Endothelial cell (in vitro differentiated cells): ENCODE data around the gene PCGF1. TPM values are rescaled to one million over a fixed set of nuclear protein-coding genes. Genes with fewer than 3 reads are reported as not detected.

Experiments used
- DNase-seq: peaks from one replicate; pipeline ENCODE4 v3.0.0; 2021; ENCODE audit warnings: low spot score
- H3K27ac Mint-ChIP-seq: one replicate; pipeline ENCODE4 v1.8.0; 2021; ENCODE audit warnings: mixed read lengths, inconsistent platforms; ENCODE audit not compliant: unreplicated experiment
- H3K27me3 Mint-ChIP-seq: one replicate; pipeline ENCODE4 v1.8.0; 2021; ENCODE audit warnings: mild to moderate bottlenecking, moderate library complexity, mixed read lengths, inconsistent platforms; ENCODE audit not compliant: unreplicated experiment
- H3K36me3 Mint-ChIP-seq: one replicate; pipeline ENCODE4 v1.8.0; 2021; ENCODE audit warnings: mild to moderate bottlenecking, low read depth, mixed read lengths, inconsistent platforms; ENCODE audit not compliant: unreplicated experiment
- H3K4me1 Mint-ChIP-seq: one replicate; pipeline ENCODE4 v1.8.0; 2021; ENCODE audit warnings: mild to moderate bottlenecking, mixed read lengths, inconsistent platforms; ENCODE audit not compliant: unreplicated experiment
- H3K4me3 Mint-ChIP-seq: one replicate; pipeline ENCODE4 v1.8.0; 2021; ENCODE audit warnings: mild to moderate bottlenecking, mixed read lengths, inconsistent platforms; ENCODE audit not compliant: unreplicated experiment
- H3K9me3 Mint-ChIP-seq: one replicate; pipeline ENCODE4 v1.8.0; 2021; ENCODE audit warnings: mixed read lengths, inconsistent platforms; ENCODE audit not compliant: unreplicated experiment
- CTCF ChIP-seq: fragments of 200-600 bp; sonication (generic); IDR thresholded peaks from one replicate; pipeline ENCODE4 v1.5.0; 2021; ENCODE audit warnings: antibody characterized with exemption; ENCODE audit not compliant: unreplicated experiment
- total RNA-seq: library from RNA; stranded (reverse); fragmentation: NEBNext Ultra II Directional; extraction: Animal tissue kit (Norgen Biotek cat#: 25700); gene quantifications from one replicate; pipeline ENCODE4 v1.2.1, GENCODE V29; 2021; ENCODE audit not compliant: unreplicated experiment

Gene PCGF1
- total RNA-seq, 1 donor from 2014 or later = 13.5 TPM

DNA sequence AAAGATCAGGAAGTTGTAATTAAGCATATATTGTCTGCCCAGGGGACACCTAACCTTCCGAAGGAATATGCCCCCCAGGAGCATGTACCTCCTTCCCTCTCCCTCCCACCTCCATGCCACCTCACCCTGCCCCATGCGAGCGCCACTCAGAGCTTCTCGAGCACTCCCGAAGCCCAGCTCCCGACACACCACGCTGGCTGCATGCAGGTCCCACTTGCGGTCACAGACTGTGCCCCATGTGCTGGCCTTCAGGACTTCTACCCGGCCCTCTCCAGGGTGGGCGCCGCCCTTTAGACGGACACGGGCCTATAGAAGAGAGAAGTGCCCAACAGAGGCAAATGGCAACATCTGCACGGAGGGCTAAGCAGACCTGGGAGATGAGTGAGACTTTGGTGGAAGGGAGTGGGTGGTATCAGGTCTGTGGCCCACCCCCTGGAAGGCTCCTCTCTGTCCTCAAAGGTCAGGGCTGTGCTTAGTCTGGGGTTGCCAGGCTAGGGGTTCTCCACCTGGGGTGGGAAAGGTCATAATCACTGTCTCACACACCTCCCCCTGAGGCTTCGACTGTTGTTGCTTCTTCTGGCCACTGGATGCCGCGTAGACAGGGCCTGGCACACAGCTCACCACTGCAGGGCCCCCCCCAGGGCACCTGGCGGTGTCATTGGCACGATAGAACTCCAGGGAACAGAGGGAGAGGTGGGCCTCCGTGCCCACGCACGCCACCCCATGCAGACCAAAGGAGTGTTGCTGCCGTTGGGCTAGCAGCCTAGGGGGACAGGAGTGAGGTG lies 28.9 kb upstream of the PCGF1 start:
- Mint-ChIP-seq H3K9me3 (no peaks in the 10 kb centered on the region), H3K4me3 (no peak overlapping the region), H3K27me3 (peaks cover 2% of the 10 kb centered on the region), H3K27ac (no peak overlapping the region), H3K4me1 (peaks cover 3% of the 10 kb centered on the region), H3K36me3 (peaks cover 9% of the 10 kb centered on the region)
- no peak for TF ChIP-seq CTCF
- no peak for DNase-seq

- DNase-seq = no peak
- peaks cover 13% of the 10 kb centered on the region for H3K36me3 Mint-ChIP-seq
- peaks cover 2% of the 10 kb centered on the region for H3K27me3 Mint-ChIP-seq
- peaks cover 5% of the 10 kb centered on the region for H3K4me1 Mint-ChIP-seq
- no peak for TF ChIP-seq CTCF
- no peaks in the 10 kb centered on the region for H3K9me3 Mint-ChIP-seq
- no peak overlapping the region for H3K27ac Mint-ChIP-seq
- no peak overlapping the region for H3K4me3 Mint-ChIP-seq
Observed at GRCh38 chr2:74535440-74535965, 28.0 kb upstream of the PCGF1 start.

- Mint-ChIP-seq H3K4me3 (no peak overlapping the region), H3K4me1 (peaks cover 5% of the 10 kb centered on the region), H3K9me3 (no peaks in the 10 kb centered on the region), H3K27me3 (peaks cover 2% of the 10 kb centered on the region), H3K27ac (no peak overlapping the region), H3K36me3 (peaks cover 13% of the 10 kb centered on the region)
- no peak for TF ChIP-seq CTCF
- no peak for DNase-seq
Observed at GRCh38 chr2:74534411-74534810, 26.9 kb upstream of the PCGF1 start.

DNA sequence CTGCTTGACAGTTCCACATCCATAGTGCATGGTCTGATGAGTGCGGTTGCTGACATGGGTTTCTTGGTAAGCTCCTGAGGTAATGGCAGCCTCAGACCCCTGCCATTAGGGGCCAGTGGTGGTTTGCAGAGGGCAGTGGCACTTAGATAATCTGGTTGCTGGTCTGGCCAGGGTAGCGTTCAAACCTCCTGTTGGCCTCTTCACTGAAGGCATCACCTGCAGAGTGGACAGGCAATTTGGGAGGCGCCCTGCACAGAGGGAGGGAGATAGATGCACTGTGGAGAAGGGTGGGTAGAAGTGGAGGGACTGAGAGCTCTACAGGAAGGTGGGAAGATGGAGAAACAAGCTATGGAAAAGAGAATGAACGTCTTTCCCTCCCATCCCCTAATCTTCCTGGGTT lies 26.0 kb upstream of the PCGF1 start:
- peaks cover 16% of the 10 kb centered on the region for H3K36me3 Mint-ChIP-seq

More for the DNA sequence above, 26.0 kb upstream of the PCGF1 start:
- H3K4me3 Mint-ChIP-seq = peak overlapping the region; percentile 17
- H3K27ac Mint-ChIP-seq = no peak overlapping the region
- no peaks in the 10 kb centered on the region for H3K9me3 Mint-ChIP-seq
- TF ChIP-seq CTCF = no peak
- peaks cover 12% of the 10 kb centered on the region for H3K4me1 Mint-ChIP-seq
- DNase-seq = no peak
- peaks cover 7% of the 10 kb centered on the region for H3K27me3 Mint-ChIP-seq
